Activated gamma-delta T cell treated with anti-CD3 and anti-CD28 coated beads, Interleukin-2, amount 50 U/mL, for 16 hours (primary cell): Measurements from ENCODE around the gene SHISA5.

ENCODE experiments used
- DNase-seq: peaks from one replicate; pipeline ENCODE4 v3.0.0-alpha.2; 2020; ENCODE audit warnings: low read depth

Gene SHISA5

DNA sequence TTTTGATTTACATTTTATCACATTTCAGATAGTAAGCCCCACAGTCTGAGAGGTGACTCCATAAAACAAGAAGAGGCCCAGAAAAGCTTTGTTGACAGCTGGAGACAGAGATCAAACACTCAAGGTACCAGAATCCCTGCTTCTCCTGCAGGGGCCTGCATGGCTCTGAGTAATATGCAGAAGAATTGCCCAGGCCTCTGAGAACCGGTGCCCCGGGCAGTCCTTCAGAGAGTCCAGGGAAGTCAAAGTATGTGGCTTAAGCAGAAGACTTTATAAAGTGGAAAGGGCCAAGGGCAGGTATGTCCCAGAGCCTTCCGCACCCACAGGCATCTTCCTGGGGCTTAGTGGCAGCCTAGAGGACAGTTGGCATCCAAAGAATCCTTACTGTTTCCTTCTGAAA lies 44.6 kb downstream of the SHISA5 start:
- DNase-seq: no peak

DNA sequence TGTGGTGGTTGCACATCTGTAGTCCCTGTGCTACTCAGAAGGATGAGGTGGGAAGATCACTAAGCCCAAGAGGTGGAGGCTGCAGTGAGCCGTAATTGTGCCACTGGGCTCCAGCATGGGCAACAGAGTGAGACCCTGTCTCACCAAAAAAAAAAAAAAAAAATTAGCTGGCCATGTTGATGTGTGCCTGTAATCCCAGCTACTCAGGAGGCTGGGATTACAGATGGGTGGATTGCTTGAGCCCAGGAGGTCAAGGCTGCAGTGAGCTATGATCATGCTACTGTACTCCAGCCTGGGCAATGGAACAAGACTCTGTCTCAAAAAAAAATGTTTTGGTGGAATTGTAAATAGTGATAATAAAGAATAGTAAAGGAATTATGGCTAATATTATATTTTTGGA lies 47.5 kb downstream of the SHISA5 start:
- DNase-seq: no peak

DNA sequence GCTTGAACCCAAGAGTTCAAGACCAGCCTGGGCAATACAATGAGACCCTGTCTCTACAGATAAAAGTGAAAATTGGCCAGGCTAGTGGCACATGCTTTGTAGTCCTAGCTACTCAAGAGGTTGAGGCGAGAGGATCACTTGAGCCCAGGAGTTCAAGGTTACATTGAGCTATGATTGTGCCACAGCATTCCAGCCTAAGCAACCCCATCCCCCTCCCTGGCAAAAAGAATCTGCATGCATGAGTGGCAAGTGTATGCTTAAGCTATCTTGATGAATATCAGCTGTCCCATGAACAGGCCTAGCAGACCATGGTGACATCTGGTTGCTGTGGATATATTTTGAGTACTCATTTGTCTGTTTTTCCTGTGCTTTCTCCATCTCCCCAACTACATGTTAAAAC lies 52.7 kb downstream of the SHISA5 start:
- DNase-seq: no peak

DNA sequence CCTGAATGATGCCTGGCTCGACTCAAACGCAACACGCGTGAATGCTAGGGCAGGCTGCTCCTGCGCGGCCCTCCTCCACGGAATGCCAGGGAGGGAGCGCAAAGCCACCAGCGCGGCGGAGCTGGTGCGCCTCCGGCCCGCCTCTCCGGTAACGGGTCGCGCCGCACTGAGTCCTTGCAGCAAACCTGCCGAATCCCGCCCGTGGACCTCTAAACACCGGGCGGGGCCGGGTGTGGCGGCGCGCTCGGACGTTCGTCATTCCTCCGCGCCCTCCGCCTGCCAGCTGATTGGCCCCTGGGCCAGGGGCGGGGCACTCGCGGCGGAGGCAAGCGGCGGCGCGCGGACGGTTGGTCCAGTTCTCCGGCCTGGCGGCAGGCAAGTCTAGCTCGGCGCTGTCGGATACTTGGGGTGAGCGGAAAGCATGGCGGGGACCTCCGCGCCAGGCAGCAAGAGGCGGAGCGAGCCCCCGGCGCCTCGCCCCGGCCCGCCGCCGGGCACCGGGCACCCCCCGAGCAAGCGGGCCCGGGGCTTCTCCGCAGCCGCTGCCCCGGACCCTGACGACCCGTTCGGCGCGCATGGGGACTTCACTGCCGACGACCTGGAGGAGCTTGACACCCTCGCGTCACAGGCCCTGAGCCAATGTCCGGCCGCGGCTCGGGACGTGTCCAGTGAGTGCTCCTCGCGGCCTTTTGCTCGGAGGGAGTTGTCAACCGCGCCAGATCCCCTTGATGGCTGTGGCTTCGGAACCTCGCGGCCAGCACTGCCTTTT lies 57.4 kb downstream of the SHISA5 start, which contains the start of gene ATRIP:
Gene ATRIP, plus strand, starts transcription at position 313 of the 769 bp plus-strand sequence. Its CDS starts 109 bp downstream, at position 422.
- peak; percentile 75 for DNase-seq

DNA sequence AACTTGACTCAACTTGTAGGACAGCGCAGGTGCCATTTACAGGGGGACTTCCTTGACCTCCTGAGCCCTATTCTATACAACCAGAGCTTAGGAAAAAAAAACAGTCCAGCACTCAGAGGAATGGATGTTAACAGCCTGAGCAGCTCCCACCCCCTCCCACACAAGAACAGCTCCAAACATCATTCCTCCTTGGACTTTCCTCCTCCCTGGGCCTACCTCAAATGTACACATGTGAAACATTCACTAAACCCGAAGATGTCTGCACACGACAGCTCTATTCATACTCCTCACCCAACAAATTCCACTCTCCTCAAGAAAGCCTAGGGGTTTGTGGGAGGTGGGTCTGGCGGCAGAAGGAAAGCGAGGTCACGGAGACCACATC lies 57.9 kb downstream of the SHISA5 start:
- no peak for DNase-seq

DNA sequence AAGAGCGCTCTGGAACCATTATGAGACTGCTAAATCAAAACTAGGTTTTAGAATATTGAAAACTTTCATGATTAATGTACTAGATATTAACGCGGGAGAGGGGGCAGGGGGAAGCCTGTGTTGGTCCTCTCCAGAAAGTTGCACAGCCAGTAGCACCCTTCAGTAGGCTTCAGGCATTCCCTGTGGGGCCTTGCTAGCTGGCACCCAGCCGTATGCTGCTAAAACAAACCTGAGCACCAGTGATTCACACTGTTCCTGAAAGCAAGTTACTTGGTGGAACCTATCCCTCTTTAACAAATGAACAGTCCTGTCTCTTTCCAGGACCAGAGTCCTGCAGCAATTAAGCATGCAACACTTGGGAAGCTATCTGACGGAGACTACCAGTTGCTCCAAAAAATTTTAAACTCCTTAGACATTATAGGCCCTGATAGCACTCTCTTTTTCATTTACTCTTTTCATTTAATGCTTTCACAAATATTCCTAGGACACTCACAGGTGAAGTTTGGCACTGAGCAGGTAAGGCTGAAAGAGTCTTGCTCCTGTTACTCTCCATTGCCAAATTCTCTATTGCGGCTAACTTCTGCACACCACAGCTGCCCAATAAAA lies 58.6 kb downstream of the SHISA5 start:
- DNase-seq: no peak

DNA sequence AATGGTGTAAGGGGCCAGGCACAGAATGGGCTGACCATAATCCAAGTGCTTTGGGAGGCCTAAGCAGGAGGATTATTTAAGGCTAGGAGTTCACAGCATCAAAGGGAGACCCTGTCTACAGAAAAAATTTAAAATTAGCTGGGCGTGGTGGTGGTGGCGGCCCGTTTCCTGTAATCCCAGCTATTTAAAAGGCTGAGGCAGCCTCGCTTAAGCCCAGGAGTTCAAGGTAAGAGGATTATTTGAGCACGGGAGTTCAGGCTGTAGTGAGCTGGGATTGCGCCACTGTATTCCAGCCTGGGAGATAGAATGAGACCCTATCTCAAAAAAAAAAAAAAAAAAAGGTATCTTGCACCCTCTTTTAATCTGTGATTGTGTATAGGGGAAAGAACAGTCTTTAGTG lies 62.0 kb downstream of the SHISA5 start:
- no peak for DNase-seq

DNA sequence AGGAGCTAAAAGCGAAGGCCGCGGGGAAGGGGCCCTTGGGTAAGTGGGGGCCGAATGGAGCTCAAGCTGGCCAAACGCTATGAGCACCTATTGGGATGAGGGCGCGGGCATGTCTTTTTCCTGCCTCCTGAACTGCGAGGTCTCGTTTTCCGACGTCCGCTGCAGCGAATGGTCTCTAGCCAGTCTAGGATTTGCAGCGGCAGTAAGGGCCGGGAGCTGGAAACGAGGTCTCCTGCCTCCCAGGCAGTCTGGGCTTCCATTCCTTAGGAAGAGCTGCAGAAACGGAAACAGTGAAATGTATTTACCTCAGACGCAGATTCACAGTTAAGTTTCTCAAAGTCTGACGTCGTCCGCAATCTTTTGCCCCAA lies 63.4 kb downstream of the SHISA5 start:
- no peak for DNase-seq

DNA sequence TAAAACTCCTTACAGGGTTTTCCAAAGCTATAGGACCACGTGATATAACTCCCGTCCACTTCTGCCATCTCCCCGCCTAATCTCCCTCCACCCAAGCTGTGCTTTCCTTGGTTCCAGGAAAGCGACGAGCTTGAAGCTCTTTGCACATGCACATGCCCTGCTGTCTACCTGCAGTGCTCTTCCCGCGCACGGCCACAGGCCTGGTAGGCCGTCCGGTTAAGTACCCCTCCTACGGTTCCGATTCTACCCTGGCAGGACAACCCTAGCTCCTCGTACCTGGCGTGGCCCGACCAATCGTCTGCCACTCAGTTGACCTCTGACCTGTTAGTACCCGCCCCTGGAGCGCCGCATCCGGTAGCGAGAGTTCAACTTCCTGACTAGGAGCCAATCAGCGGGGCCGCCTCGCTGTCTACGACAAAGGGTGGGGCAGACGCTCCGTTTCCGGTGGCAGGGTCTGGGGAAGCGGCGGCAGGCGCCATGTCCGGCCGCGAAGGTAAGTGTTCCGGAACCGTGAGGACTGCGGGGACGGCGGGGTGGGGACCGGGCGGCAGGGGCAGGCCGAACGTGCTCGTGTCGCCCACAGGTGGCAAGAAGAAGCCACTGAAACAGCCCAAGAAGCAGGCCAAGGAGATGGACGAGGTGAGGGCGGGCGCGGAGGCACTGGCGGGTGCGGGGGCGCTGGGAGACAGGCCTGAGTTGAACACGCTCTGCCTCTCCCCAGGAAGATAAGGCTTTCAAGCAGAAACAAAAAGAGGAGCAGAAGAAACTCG lies 64.0 kb downstream of the SHISA5 start, which contains the start of the genes CCDC51 and TMA7:
Gene CCDC51, minus strand, starts transcription at position 300 of the 770 bp plus-strand sequence. CDS start 4,991 bp downstream, outside the sequence.
Gene TMA7, plus strand, starts transcription at position 438 of the 770 bp plus-strand sequence. Its CDS starts 40 bp downstream, at position 478.
- DNase-seq: peak; percentile 97

DNA sequence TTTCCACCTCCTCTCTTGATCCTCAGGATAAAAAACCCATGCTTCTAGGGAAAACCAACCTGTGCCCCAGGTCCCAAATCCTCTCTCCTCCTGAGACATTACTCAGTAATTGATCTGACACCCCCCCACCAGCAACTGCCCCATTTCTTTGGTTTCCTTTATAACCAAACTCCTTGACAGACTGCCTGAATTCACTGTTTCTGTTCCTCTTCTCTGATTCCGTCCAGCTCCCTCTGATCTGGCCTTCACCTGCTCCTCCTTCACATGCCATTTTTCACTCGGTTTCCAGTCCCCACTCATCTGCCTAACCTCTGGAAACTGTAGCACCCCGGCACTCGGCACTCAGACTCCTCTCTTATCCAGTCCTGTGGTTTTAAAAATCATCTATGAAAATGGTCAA lies 66.2 kb downstream of the SHISA5 start:
- DNase-seq: no peak

DNA sequence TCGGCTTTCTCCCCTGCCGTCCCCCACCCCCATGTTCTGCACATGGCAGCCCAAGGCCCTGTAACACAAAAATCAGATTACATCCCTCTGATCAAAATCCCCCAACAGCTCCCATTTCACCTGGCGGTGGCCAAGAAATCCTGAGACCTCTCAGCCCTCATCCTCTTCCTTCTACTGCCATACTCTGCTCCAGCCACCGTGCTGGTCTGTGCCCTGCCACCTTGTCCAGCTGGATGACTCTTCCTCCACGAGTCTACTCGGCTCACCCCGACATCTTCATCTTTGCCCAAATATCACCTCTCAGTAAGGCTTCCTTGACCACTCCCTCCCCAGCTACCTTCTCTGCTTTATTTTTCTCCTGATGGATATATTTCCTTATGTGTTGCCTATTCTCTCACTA lies 67.1 kb downstream of the SHISA5 start:
- no peak for DNase-seq

DNA sequence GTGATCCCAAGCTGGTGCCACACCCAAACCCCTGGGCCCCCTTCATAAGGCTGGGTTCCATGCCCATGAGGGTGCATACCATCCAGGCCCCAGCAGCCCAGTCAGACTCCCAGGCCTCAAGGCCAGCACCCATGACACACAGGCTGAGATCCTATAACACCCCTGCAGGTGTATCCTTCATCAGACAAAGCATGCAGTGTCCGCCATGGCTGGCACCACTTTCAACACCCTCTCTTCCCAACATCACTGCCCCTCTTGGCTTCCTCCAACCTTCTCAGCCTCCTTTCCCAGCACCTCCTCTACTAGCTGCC lies 67.5 kb downstream of the SHISA5 start:
- DNase-seq: no peak

DNA sequence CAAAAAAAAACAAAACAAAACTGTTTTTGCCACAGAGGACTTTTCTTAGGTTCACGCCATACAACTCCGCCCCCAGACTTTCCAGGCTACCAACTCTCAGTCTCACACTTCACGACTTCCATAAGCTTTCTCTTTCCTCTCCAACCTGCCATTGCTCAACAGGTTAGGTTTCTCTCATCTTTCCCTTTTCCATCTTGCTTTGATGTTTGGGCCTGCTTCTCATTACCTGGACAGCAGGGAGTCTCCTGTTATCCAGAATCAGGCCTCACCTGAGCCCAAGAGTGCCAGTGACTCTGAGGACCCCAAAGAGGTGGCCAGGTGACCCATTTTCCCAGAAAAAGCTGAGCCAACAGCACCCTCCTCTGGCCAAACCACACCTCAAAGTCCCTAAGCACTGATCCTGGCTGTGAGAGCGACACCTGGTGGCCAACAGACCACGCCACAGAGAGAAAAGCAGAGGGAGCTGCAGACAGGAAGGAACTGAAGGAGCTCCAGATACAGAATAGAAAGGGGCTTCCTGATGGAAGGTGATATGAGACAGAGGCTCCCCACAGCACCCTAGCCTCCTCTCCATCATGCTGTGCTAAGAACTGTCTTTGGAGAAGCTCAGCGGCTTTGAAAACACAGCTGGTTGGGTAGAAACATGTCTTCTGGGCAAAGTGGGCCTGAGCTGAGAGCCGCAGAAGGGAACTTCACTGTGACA lies 68.0 kb downstream of the SHISA5 start:
- DNase-seq: peak; percentile 82

DNA sequence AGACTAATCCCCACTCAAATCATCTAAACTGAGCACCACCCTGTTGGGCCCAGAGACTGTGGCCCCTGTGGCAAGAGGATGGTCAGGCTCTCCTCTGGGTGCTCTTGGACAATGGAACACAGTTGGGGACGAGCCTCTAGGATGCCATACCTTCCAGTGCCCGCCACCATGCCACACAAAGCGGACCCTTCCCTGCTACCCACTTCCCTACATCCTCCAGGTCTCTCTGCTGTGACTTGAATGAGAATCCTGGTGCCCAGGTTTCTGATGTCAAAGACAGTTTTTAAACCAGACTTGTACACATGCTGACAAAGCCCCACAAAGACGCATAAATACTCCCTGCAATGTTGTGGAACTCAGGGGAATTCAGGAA lies 68.8 kb downstream of the SHISA5 start:
- no peak for DNase-seq

DNA sequence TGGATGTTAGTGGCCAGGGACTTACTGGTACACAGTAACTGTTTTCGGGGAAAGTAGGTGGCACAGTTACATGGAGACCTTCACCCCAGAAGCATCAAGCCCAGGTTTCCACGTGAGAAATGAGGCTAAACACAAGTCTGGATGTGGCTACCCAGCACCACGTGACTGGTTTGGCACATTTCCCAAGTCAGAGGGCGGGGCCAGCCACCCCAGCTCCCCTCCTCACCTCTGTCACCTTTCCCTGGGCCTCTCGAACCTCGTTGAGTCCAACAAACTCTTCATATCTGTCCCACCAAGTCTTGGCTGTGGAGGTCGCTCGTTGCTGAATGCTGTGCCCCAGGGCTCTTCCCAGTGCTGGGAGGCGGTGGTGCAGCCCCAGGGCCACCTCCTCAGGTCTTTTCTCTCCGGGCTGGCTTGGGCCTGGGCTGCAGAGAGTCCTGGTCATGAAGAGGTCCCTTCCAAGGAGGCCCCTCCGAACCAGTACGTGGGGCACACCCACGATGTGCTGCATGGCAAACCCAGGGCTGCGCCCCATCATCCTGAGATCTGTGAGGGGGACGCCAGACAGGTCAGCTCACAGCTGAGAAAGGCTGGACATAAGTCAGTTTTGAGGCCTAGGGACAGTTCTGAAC lies 69.3 kb downstream of the SHISA5 start:
- DNase-seq: no peak

DNA sequence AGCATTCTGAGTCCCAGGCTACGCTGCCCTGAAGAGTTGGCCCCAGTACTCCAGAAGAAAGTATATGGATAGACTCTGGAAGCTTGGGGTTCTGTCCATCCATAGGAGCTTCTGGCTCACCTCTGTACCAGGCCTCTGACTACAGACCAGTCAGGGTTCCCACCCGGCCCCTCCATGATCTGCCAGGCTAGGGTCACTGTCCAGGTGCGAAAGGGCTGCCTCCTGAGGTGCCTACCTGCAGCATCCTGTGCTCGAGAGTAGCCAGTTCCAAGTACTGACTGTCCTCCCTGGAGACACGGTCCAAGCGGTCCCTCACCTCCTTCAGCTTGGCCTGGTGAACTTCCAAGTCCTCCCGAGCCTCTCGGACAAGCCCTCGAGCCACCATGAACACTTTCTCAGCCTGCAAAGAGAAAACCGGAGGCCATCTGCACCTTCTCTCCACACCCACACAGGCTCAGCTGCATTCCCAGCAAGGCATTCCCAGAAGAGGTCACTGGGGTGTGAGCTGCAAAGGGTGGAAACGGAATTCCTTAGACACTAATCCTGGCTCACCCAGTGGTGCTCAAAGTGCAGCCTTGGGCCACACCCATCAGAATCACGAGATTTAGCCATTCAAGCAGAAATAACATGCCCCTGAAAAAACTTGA lies 70.4 kb downstream of the SHISA5 start:
- DNase-seq: no peak

DNA sequence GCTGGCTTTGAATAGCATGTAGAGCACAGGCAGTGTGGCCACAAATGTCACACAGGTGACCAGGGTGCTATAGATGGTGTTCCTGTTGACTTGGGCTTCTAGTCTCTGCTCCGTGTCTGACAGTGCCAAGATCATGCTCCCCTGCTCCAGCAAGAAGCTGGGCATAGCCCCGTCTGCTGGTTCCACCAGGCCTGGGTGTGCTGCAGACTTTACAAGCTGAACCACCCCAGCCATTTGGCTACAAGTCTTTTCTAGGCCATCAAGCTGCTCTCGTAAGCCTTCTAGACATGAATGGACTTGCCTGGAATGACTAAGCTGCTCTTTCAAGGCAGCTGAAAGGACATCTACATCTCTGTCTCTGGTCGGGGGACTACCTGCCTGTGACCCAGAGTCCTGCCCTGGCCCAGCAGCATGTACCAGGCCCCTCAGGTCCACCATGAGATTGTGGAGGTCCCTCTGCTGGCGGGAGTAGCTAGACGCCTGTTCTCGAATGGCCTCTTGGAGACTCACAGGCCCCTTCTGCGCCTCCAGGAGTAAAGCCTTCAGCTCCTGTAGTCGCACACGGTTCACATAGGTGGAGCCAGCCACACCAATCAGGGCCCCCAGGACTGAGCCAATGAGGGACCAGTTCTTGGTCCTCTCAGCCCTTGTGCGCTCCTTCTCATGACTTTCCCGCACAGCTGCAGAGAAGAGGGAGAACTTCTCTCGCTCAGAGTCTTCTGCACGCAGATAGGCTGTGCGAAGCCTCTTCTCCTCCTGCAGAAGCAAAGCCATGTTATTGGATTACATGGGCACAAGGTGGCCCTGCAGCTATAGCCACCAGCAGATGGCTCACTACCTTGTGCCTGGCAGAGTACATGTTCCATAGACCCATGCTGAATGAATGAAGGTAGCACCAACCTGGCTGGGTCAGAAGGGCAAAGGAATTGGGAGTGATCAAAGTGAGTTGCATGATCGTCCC lies 71.3 kb downstream of the SHISA5 start:
- DNase-seq: no peak

DNA sequence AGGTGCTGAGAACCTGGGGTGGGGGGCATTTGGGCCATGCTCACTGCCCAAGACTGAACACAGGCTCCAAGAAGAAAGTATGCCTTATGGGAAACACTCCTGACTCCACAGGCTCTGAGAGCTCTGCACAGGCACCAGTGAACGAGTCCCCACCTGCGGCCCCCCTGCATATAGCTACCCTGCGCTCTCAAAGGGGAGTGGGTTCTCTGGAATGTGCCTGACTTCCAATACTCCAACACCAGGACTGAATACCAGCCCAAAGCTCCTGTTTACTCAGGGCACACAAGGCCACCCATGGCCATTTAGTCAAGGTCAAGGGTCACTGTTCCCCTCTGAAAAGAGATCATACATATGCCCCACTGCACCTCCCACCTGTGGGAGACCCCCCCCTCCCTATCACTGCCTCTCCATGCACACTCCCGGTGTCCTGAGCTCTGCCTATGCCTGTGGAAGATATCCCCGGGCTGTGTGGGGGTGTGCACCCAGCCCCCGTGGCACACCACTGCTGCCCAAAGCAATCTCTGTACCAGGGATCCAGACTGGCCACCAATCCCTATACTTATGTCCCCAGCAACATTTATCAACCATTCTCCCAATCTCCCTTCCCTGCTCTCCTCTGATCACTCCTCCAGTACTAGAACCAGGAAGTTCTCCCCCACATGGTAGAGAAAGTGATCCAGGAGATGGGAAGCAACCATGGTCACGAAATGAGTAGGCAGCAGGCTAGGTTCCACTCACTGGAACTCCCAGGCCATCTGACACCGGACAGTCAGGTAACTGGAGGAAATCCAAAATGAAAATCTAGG lies 72.5 kb downstream of the SHISA5 start:
- DNase-seq: no peak

DNA sequence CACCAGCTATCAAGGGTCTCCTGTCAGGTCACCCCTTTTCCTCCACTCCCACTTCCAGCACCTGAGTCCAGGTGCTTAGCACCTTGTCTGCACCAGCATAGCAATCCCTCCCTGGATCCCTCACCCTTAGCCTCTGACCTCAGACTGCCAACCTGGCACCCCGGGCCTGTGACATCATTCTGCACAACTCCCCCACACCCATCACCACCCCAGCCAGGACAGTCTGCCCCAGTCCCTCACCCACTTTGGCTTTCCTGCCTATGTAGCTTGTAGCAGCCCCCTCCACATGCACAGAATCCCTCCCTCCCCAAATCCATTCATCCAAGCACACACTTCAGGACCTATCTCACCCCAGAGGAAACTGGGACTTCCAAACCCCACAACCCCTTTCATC lies 73.3 kb downstream of the SHISA5 start:
- no peak for DNase-seq
